Central memory CD4-positive, alpha-beta T cell (primary cell): ENCODE measurements around the gene TAF7L.
"Not testable (repeated sequence)": the region's sequence is repeated elsewhere in the genome, so short reads cannot be mapped to it uniquely, and the experiment has no call there.

Experiments used
- DNase-seq: peaks from one replicate; pipeline ENCODE4 v3.0.0; 2022
- total RNA-seq, 3 experiments: gene quantifications; one replicate each; lab custom pipeline; 2026; lab: John Stamatoyannopoulos, UW

TAF7L gene
- total RNA-seq = 0 to 0.21 (median 0.19) reads per million in 3 experiments

DNA sequence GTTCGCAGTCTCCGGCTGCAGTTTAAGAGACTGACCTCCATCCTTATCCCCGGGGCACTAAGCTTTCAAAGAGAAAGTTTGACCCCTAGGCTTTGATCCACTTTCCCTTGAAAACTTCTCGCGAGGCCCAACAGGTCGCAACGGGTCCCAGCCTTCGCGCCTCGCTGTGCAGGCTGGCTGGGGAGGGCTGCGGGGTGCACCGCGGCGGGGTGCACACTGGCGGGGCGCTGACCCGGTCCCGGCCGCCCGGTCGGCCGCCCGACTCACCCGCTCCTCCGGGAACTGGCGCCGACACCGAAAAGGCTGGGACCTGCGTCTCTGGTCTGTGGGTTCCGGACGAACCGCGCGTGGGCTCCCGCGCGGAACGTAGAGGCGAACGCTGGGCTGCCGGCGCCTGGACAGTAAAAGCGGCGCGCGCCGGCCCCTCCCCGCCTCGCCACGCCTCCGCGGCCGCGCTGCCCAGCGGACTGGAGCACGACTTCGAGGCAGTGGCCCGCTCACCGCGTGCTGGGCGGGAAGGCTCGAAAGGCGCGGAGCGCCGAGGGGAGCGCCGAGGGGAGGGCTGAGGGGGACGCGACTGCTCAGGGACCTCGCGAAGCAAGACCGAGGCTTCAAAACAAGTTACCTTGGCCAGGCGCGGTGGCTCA is at the start of gene TAF7L:
Gene TAF7L (minus strand): TSS at position 378 of the 647 bp plus-strand sequence. CDS start 3,791 bp downstream, outside the sequence.
- DNase-seq = no peak

- no peak for DNase-seq
Measured at GRCh38 chrX:101337776-101338271, 46.7 kb upstream of the TAF7L start.

DNA sequence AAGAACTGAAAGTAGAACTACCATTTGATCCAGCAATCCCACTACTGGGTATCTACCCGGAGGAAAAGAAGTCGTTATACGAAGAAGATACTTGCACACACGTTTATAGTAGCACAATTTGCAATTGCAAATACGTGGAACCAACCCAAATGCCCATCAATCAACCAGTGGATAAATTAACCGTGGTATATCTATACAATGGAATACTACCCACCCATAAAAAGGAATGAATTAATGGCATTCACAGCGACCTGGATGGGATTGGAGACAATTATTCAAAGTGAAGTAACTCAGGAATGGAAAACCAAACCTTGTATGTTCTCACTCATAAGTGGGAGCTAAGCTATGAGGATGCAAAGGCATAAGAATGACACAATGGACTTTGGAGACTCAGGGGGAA is 43.2 kb upstream of the TAF7L start:
- DNase-seq = not testable (repeated sequence)

GRCh38 chrX:101326600-101326999 is 35.5 kb upstream of the TAF7L start:
- not testable (repeated sequence) for DNase-seq

- no peak for DNase-seq
Measured at GRCh38 chrX:101303790-101304189, 12.7 kb upstream of the TAF7L start.

- not testable (repeated sequence) for DNase-seq
Measured at GRCh38 chrX:101295603-101296002, 4.5 kb upstream of the TAF7L start.

- no peak for DNase-seq
Measured at GRCh38 chrX:101287402-101287801, 3.7 kb downstream of the TAF7L start.

GRCh38 chrX:101276238-101276637 is 14.9 kb downstream of the TAF7L start:
- no peak for DNase-seq

GRCh38 chrX:101274198-101274597 is 16.9 kb downstream of the TAF7L start:
- no peak for DNase-seq

GRCh38 chrX:101265869-101266428 is 25.2 kb downstream of the TAF7L start:
- no peak for DNase-seq

DNA sequence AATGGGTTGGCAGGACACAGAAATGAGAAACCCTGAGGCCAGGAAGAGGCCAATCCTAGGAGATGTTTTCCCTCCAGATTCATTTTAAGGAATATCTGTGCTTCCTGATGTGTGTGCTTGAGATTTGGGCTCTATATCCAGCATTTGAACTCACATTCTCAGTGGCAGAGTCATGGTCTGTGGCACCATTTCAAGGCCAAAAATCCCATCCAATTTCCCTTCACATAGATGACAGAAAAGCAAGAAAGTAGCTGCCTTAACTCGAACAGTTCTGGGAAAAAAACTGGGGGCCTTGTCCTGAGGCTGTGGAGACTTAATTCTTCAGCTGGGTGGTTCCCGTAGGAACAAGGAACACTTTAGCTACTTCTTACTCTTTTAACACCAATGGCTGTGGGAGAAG is 27.4 kb downstream of the TAF7L start:
- DNase-seq = no peak

DNA sequence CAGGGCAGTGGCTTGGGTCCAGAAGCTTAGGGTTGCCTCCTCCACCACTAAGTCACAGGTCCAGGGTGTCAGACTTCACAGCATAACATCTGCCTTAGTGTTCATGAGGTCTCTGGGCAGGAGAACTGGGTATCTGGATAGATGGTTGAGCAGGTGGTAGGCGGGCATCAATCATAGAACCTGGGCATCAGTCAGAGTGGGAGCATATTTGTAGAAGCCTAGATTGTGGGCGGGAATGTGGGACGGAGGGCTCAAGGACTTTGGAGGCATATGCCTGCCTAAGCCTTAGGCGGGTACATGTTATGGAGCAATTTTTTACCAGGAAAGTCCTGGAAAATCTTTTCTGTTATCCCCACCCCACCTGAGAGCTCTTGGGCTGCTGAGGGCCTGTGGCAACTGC is 28.5 kb downstream of the TAF7L start:
- DNase-seq = no peak

DNA sequence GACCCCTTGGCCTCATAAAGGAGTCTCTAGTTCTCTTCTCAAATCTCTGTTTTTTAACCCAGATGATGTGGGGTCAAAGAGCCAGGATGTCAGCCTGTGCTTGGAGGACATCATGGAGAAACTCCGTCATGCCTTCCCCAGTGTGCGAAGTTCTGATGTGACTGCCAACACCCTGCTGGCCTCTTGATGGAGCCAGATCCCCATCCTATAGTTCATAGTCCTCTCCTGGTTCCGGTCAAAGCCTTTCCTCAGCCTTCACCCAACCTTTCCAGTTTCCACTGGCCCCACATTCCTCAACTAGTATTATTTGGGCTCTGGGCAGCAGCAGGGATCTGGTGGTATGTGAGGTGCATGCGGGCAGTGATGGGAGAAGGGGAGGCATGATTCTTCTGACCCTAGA is 30.7 kb downstream of the TAF7L start:
- no peak for DNase-seq

DNA sequence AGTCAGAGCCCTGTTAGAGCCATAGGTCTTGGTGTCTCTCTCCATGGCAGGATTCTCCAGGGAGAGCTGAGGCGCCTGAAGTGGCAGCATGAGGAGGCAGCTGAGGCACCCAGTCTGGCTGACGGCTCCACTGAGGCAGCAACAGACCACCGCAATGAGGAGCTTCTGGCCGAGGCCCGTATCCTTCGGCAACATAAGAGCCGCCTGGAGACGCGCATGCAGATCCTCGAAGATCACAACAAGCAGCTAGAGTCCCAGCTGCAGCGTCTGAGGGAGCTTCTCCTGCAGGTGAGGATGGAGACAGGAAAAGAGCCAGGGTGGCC is 32.9 kb downstream of the TAF7L start:
- no peak for DNase-seq

DNA sequence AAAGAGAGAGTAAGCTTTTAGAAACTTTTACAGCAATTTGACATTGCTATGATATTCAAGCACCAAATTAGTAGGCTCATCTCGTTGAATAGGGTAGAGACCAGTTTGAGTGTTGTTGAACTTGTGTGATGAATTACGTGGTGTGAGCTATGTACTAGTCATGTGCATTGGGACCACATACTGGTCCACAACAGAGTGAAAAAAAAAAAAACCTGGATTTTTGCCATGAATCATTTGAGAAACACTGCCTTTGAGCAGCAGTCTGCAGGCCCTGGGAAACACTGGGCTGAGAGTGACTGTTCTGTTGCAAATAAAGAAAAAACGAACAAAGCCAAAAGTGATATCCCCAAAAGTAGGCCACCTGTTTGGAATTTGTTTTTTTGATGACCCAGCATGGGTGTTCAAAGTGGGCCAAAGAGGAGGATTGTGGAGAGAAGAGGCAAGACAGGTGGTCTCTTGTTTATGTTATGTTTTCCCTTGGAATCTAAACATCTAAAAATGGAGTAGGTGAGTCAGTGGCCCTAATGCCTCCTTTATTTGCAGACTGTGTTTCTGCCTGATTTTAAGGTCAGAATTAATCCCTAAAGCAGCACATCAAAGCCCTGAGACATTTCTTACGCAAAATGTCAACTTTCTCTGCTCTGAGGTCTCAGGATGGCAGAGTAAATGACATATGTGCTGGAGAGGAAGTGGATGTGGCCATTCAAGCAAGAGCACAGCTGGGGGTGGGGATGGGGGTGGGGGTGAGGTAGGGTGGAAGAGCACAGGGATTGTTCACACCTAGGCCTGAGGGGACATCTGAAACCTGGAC is 33.5 kb downstream of the TAF7L start:
- no peak for DNase-seq

GRCh38 chrX:101252634-101253033 is 38.5 kb downstream of the TAF7L start:
- DNase-seq = no peak

- DNase-seq = no peak
Measured at GRCh38 chrX:101241531-101241930, 49.6 kb downstream of the TAF7L start.

- no peak for DNase-seq
Measured at GRCh38 chrX:101237041-101237440, 54.1 kb downstream of the TAF7L start.

DNA sequence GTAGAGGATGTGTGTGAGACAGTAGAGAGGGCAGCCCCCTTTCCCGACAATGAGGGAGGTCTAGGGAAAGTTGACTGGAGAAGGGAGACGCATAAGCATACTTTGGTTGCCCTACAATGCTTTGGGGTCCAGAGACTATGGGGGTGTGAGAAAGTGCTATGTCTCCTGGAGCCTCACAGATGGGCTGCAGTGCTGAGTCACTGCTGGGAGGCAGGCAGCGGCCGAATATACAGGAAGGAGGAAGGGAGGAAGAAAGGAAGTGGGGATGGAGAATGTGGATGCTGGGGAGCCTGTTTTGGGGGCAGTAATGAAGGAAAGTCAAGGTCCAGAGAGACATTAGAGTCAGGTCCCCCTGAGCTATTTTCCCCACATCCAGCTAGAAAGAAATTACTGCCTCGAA is 58.8 kb downstream of the TAF7L start:
- DNase-seq = no peak

GRCh38 chrX:101231080-101231479 is 60.1 kb downstream of the TAF7L start:
- no peak for DNase-seq

- DNase-seq = no peak
Measured at GRCh38 chrX:101230636-101231035, 60.5 kb downstream of the TAF7L start.

DNA sequence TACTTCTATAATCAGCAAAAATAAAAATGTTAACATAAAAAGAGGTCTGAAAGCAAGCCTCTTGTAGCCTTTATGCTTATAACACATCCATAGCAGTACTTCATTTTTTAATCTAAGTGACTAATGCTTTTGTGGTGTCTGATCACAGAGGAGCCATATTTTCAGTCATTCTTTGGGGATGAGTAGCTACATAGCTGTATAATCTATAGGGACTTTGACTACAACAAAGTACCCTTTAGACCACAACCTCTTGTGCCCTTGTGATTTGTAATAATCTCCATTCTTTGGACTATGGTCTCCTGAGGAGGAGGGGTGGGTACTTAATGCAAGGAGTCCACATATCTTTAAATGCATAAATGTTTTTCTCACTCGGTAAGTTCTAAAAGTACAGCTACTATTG is 62.0 kb downstream of the TAF7L start:
- no peak for DNase-seq

- DNase-seq = no peak
Measured at GRCh38 chrX:101223226-101223625, 67.9 kb downstream of the TAF7L start.
